ENCODE measurements around the gene CDH26.
"Not testable (repeated sequence)": the region's sequence is repeated elsewhere in the genome, so short reads cannot be mapped to it uniquely, and the experiment has no call there.

Gene CDH26

GRCh38 chr20:60036346-60036745, 78.1 kb downstream of the CDH26 start:
- no peak overlapping the region for H3K4me3 ChIP-seq (ENCODE audit: low read length)
- DNase-seq (ENCODE audit: low read depth), result no peak
- TF ChIP-seq CTCF (conservative IDR thresholded peaks at IDR 0.05; ENCODE audit: low read length), result no peak

DNA sequence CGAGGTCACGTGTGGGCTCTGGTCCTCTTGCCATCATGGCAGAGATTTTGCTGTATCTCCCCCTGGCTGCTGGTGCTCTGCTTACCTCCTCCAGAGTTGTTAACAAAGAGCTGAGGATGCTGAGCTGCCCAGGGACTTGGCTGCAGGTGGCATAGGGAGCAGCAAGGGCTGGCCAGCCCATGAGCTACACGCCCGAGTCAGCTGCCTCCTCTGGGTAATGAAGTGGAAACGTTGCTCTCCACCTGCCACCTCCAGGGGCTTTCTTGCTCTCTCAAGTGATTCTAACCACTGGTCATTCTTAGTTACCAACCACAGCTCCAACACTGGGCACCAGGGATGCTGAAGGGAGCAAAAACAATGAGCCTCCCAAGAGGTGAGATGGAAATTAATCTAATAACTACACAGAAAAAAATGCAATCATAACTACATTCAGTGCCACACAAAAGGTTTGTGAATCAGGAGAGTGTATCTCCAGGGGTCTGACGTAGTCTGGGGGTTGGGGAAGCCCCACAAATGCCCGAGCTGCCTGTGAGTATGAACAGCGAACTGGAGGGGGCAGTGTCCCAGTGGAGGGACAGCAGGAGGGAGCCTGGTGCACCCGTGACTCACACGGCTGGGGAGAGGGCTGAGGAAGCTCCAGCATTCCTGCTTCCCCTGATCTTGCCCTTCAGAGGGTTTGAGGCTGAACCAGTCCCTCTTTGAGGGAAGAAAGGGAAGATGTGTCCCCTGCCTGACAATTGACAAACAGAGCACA, 78.7 kb downstream of the CDH26 start:
- DNase-seq (ENCODE audit: low read depth), result peak; percentile 33

DNA sequence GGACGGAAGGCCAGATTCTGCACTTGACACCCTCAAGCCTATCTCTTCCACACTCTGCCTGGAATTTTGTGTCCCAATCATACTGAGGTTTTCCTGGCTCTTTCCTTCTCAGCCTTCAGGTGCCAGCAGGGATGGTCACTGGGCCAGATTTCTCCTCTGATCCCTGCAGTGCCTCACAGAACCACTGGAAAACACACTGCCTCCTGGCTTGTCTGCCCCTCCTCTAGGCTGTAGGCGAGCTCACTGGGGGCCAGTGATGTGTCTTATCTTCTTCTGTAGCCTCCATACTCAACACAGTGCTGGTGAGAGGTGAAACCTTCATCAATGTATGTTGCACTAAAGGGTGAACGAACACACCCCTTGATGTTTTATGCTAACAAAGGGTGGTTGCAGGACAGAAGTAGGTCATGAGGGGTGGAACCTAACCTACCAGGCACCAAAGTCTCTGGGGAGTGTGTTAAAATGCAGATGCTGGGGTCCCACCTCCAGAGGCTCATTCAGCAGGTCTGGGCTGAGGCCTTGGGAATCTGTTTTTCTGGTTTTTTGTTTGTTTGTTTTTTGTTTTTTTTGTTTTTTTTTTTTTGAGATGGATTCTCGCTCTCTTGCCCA, 80.3 kb downstream of the CDH26 start:
- no peak overlapping the region for H3K4me3 ChIP-seq (ENCODE audit: low read length)
- DNase-seq (ENCODE audit: low read depth), result peak; percentile 14
- TF ChIP-seq CTCF (conservative IDR thresholded peaks at IDR 0.05; ENCODE audit: low read length), result no peak

More for the DNA sequence above, 78.7 kb downstream of the CDH26 start:
- TF ChIP-seq CTCF (conservative IDR thresholded peaks at IDR 0.05; ENCODE audit: low read length), result peak; percentile 39
- no peak overlapping the region for H3K4me3 ChIP-seq (ENCODE audit: low read length)

- no peak overlapping the region for H3K4me3 ChIP-seq (ENCODE audit: low read length)
- no peak for TF ChIP-seq CTCF (conservative IDR thresholded peaks at IDR 0.05; ENCODE audit: low read length)
- no peak for DNase-seq (ENCODE audit: low read depth)
These were observed 81.3 kb downstream of the CDH26 start for GRCh38 chr20:60039526-60039925.

DNA sequence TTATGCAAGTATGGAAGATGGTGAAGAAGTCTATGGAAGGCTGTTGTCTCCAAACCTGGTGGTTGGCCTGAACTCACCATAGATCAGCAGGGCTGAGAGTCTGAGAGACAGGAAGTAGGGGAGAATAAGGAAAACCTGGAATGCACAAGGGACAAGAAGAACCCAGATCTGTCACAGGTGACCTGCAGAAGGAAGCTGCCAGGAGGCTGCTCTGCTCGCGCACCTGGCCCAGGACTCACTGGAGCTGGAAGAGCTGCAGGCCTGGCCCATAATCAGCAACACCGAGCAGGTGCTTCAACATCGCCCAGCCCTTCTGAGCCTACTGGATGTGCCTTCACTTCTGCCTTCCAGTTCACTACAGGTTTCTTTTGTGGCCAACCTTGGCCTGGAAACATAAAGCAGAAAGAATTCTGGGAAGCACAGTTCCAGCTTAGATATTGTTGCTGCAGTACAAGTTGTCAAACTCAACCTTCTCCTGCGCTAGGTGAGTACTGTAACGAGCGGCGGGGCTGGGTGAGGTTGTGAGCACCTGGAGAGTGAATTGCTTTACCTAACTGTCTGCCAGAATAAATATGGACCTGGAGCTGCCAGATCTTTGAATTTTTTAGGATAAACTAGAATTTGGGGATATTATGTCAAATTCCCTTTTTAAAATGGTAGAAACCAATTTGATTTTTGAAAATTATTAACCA, 82.4 kb downstream of the CDH26 start:
- H3K4me3 ChIP-seq (ENCODE audit: low read length), result no peak overlapping the region
- no peak for DNase-seq (ENCODE audit: low read depth)
- TF ChIP-seq CTCF (conservative IDR thresholded peaks at IDR 0.05; ENCODE audit: low read length), result no peak

- not testable (repeated sequence) for H3K4me3 ChIP-seq (ENCODE audit: low read length)
- peak; percentile 86 for DNase-seq (ENCODE audit: low read depth)
These were observed 83.4 kb downstream of the CDH26 start for GRCh38 chr20:60041436-60042165.

DNA sequence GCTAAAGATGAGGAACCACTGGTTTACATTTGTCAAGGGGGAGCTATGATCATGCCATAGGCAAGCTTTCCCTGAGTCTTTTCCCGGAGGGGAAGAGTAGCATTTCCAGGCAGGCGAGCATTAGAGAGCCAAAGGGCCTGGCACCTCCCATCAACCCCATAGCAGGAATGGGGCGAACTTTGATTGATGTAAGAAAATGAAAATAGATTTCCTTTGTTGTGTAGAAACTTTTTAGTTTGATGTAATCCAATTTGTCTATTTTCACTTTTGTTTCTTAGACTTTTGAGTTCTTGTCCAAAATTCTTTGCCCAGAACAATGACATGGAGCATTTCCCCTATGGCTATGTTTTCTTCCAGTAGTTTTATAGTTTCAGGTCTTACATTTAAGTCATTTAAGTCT, 85.2 kb downstream of the CDH26 start:
- no peak for TF ChIP-seq CTCF (conservative IDR thresholded peaks at IDR 0.05; ENCODE audit: low read length)
- no peak overlapping the region for H3K4me3 ChIP-seq (ENCODE audit: low read length)
- no peak for DNase-seq (ENCODE audit: low read depth)
